ENCODE results near the gene ANKRD33B.
"Not testable (repeated sequence)": the region's sequence is repeated elsewhere in the genome, so short reads cannot be mapped to it uniquely, and the experiment has no call there.

ANKRD33B gene

GRCh38 chr5:10563945-10564837, at the start of gene ANKRD33B:
Gene ANKRD33B (plus strand): TSS chr5:10564070. CDS start chr5:10564468, 398 bp downstream.
- no peak for FAIRE-seq

GRCh38 chr5:10514572-10514971, 49.3 kb upstream of the ANKRD33B start:
- FAIRE-seq, result not testable (repeated sequence)

GRCh38 chr5:10515492-10515891, 48.4 kb upstream of the ANKRD33B start:
- no peak for FAIRE-seq

GRCh38 chr5:10518347-10518746, 45.5 kb upstream of the ANKRD33B start:
- FAIRE-seq, result no peak

GRCh38 chr5:10519729-10520128, 44.1 kb upstream of the ANKRD33B start:
- FAIRE-seq, result no peak

- no peak for FAIRE-seq
Observed at GRCh38 chr5:10520706-10521105, 43.2 kb upstream of the ANKRD33B start.

- FAIRE-seq, result no peak
Observed at GRCh38 chr5:10521466-10522223, 42.2 kb upstream of the ANKRD33B start.

- no peak for FAIRE-seq
Observed at GRCh38 chr5:10522224-10522611, 41.7 kb upstream of the ANKRD33B start.

- no peak for FAIRE-seq
Observed at GRCh38 chr5:10524376-10525123, 39.3 kb upstream of the ANKRD33B start.

GRCh38 chr5:10525124-10525495, 38.8 kb upstream of the ANKRD33B start:
- no peak for FAIRE-seq

- no peak for FAIRE-seq
Observed at GRCh38 chr5:10527281-10527950, 36.5 kb upstream of the ANKRD33B start.

- FAIRE-seq, result no peak
Observed at GRCh38 chr5:10528056-10528816, 35.6 kb upstream of the ANKRD33B start.

GRCh38 chr5:10528827-10529226, 35.0 kb upstream of the ANKRD33B start:
- FAIRE-seq, result no peak

GRCh38 chr5:10530601-10531320, 33.1 kb upstream of the ANKRD33B start:
- FAIRE-seq, result no peak

- FAIRE-seq, result no peak
Observed at GRCh38 chr5:10532421-10532820, 31.4 kb upstream of the ANKRD33B start.

- no peak for FAIRE-seq
Observed at GRCh38 chr5:10533226-10533625, 30.6 kb upstream of the ANKRD33B start.

GRCh38 chr5:10534561-10535530, 29.0 kb upstream of the ANKRD33B start:
- FAIRE-seq, result no peak

- no peak for FAIRE-seq
Observed at GRCh38 chr5:10536511-10536910, 27.4 kb upstream of the ANKRD33B start.

GRCh38 chr5:10536931-10537579, 26.8 kb upstream of the ANKRD33B start:
- FAIRE-seq, result no peak

All from A204.1 (cell line).